Fibroblast of villous mesenchyme (primary cell): ENCODE data around the gene MYF6. TPM values are rescaled to one million over a fixed set of nuclear protein-coding genes. Genes with fewer than 3 reads are reported as not detected.

ENCODE experiments used
- DNase-seq: peaks from one replicate; pipeline ENCODE4 v3.0.0-alpha.2; 2010; ENCODE audit warnings: low read depth
- H3K4me3 ChIP-seq: 2 replicates; pipeline ENCODE4 v1.5.1; 2011; ENCODE audit warnings: low read depth, mild to moderate bottlenecking, low read length
- total RNA-seq: library from RNA; depleted of rRNA; stranded (reverse); fragments of >200 nt; gene quantifications from 2 replicates; pipeline ENCODE4 v1.2.3, GENCODE V29; 2012
- TF ChIP-seq, protein P1 (sequence below): IDR thresholded peaks from 2 replicates; pipeline ENCODE4 v1.5.1; 2012; ENCODE audit warnings: low read depth, mild to moderate bottlenecking, low read length; ENCODE audit not compliant: insufficient read depth

The MYF6 gene
- total RNA-seq, 1 donor, result not detected

DNA sequence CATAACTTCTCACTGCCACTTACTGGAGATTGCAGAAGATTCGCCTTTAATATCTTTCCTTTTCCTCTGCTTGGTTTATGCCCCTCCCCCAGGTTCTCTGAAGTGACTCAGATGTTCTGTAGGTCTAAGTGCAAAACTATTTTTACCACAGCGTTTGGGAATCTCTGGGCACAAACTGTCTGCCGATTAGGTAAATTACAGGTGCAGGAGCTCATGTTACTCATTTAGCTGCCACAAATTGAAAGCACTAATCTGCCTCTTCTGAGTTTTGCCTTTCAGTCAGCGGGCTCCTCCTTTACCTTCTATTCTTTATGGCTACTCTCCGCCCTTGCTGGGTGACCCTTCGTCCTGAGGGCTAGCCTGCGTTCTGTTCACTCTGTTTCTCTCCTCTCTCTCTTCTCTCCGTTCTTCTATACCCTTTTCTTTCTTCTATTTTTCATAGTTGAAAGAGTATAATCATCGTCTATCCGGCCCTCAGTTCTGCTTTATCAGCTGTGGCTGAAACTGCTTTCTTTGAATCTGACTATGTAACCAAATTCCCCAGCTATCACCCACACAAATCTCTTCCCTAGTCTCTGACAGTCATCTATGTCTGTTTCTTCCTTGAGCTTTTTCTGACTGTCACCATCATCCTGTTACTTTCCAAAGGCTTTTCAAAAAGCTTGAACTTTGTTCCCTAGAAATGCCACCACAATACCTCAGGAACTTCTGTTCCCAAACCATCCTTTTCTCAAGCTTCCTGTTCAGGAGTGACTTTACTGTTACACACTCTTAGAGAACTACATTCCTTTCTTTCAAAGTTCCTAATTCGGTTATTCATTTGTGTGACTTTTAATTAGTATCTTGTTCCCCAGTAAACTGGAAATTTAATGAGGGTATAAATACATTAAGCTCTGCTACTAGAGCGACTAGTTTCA, 4.3 kb upstream of the MYF6 start:
- peak overlapping the region; percentile 43 for H3K4me3 ChIP-seq
- peak; percentile 70 for DNase-seq
- TF ChIP-seq, protein P1, sequence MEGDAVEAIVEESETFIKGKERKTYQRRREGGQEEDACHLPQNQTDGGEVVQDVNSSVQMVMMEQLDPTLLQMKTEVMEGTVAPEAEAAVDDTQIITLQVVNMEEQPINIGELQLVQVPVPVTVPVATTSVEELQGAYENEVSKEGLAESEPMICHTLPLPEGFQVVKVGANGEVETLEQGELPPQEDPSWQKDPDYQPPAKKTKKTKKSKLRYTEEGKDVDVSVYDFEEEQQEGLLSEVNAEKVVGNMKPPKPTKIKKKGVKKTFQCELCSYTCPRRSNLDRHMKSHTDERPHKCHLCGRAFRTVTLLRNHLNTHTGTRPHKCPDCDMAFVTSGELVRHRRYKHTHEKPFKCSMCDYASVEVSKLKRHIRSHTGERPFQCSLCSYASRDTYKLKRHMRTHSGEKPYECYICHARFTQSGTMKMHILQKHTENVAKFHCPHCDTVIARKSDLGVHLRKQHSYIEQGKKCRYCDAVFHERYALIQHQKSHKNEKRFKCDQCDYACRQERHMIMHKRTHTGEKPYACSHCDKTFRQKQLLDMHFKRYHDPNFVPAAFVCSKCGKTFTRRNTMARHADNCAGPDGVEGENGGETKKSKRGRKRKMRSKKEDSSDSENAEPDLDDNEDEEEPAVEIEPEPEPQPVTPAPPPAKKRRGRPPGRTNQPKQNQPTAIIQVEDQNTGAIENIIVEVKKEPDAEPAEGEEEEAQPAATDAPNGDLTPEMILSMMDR, result no peak

DNA sequence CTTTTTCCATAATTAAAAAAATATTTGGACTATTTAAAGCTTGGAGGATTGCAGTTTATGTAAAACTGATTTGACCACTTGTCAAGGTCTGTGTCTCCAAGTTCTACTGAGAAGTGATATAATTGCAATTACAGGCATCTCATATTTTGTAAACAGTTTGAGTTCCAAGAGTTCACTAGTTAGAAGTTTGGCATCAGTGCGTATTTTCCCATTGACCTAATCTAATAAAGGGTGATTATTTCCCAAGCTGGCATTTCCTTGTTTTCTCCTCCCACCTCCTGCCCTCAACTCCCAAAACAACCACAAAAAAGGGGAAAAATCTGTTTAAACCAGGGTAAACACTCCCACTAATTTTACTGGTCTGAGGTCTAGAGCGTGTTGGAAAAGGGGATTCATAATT, 3.0 kb upstream of the MYF6 start:
- H3K4me3 ChIP-seq, result no peak overlapping the region
- TF ChIP-seq, protein P1, result no peak
- no peak for DNase-seq

DNA sequence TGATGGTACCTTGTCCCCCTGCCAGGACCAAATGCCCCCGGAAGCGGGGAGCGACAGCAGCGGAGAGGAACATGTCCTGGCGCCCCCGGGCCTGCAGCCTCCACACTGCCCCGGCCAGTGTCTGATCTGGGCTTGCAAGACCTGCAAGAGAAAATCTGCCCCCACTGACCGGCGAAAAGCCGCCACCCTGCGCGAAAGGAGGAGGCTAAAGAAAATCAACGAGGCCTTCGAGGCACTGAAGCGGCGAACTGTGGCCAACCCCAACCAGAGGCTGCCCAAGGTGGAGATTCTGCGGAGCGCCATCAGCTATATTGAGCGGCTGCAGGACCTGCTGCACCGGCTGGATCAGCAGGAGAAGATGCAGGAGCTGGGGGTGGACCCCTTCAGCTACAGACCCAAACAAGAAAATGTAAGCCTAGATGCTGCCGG, 410 bp downstream of the MYF6 start:
- TF ChIP-seq, protein P1, result no peak
- no peak for DNase-seq
- no peak overlapping the region for H3K4me3 ChIP-seq

DNA sequence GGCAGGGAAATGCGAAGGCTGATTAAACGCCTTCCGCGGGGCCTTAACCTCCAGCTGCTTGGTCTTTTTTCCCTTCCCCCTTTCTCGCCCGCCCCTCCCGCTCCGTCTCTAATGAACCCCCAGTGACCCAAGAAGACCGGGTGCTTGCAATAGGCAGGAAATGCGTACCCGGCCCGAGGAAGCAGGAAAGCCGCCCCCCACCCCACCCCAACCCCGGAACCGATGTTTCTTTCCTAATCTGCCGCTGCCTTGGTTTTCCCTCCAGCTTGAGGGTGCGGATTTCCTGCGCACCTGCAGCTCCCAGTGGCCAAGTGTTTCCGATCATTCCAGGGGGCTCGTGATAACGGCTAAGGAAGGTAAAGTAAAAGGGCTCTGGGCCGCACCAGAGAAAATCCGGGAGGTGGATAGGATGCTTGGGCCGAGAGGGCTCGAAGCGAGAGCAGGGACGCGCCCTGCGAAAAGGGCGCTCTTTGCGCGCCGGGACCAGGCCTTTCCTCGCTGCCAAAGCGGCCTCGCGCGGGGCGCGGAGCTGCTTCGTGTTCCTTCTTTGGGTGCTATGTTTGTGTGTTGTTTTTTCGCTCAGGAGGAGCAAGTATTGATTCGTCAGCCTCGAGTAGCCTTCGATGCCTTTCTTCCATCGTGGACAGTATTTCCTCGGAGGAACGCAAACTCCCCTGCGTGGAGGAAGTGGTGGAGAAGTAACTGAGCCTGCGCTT, 983 bp downstream of the MYF6 start:
- TF ChIP-seq, protein P1, result no peak
- DNase-seq, result no peak
- H3K4me3 ChIP-seq, result peak overlapping the region; percentile 25

DNA sequence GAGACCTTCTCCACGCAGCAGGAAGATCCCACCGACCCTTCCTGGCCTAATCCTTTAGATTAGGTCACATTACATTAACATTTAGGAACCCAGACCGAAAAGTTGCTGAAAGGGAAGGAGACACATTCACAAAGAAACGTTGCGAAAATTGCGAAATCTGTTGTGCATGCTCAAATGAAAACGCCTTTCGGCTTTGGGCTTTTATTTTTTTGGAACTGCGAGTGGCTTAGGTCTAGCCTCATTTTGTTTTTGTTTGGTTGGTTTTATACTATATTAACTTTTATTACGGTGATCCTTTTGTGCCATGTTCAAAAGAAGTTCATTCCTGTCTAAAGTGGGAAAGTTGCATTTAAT, 1.5 kb downstream of the MYF6 start:
- TF ChIP-seq, protein P1, result no peak
- H3K4me3 ChIP-seq, result no peak overlapping the region
- peak; percentile 10 for DNase-seq

DNA sequence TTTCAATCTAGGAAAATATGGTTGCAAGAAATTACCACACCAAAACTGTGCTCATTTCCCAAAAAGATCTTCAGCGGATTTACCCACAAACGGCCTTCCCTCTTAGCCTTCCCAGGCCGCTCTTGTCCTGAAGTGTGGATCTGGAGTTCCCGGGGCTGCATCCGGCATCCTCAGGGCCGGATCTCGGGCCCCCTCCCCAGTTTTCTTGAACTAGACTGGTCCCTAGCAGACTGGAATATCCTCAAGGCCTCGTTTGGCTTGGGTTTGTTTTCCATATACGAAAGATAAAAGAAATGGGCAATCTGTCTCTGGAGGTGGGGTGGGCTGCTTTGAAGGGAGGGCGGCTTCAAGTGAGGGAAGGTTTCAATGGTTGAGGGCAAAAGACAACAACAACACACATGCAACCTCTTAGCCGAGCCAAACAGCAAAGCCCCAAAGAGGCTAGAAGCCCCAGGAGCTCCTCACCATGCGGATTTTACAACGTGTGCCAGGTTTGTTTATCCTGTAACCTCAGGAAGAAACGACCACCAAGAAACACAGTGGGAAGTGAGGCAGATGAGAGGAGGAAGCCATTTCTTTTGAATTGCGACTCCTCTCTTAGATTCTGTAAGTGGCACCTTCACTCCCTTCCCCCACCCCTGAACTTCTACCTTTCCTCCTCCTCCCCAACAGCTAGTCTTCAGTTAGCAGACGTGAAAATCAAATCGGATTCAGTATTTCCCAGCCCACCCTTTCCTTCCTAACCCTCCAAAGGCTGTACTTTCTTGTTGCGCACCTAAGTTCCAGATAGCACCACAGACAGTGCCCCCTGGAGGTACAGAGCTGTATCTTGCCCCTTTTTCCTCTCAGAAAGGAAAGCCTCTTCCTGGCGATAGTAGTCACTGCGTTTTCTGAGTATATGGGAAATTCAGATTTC, 2.6 kb downstream of the MYF6 start:
- DNase-seq, result no peak
- H3K4me3 ChIP-seq, result no peak overlapping the region
- TF ChIP-seq, protein P1, result peak; percentile 54
